Vagina (tissue), 2 donors: Measurements from ENCODE around the gene PIK3CB.

ENCODE experiments used
- POLR2AphosphoS5 ChIP-seq, 2 donors: sonication (generic); formaldehyde crosslinking; IDR thresholded peaks; one replicate each; pipeline ENCODE4 v1.9.0; 2017; ENCODE audit warnings: antibody characterized with exemption in 2 of 2, mild to moderate bottlenecking in 2 of 2, low read depth in 1 of 2; ENCODE audit not compliant: insufficient read depth in 1 of 2
- TF ChIP-seq, protein P1 (sequence below), 3 experiments: fragments of 450-650 bp in 2 of 3; fragments of 200-600 bp in 1 of 3; sonication (generic) in 1 of 3; IDR thresholded peaks; one replicate each; pipeline ENCODE4 v1.5.1; 2017 to 2019; ENCODE audit warnings: antibody characterized with exemption in 3 of 3, mild to moderate bottlenecking in 2 of 3, moderate library complexity in 2 of 3

DNA sequence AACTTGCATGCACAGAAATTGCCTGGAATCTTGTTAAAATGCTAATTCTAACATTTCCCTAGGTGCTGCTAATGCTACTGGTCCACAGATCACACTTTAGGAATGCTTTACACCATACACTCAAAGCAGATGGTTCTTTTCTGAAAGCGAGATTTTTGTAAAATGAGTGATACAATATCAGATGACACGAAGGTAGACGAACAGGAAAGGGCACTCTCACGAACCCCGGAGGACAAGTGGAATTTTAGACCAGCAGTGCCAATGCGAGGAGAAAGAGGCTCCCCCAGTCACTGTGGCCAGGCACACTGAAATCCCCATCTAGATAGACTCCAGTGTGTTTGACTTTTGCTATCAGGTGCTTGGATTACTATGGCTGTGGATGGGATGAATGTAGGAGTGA is 205.2 kb downstream of the PIK3CB start:
- TF ChIP-seq, protein P1, sequence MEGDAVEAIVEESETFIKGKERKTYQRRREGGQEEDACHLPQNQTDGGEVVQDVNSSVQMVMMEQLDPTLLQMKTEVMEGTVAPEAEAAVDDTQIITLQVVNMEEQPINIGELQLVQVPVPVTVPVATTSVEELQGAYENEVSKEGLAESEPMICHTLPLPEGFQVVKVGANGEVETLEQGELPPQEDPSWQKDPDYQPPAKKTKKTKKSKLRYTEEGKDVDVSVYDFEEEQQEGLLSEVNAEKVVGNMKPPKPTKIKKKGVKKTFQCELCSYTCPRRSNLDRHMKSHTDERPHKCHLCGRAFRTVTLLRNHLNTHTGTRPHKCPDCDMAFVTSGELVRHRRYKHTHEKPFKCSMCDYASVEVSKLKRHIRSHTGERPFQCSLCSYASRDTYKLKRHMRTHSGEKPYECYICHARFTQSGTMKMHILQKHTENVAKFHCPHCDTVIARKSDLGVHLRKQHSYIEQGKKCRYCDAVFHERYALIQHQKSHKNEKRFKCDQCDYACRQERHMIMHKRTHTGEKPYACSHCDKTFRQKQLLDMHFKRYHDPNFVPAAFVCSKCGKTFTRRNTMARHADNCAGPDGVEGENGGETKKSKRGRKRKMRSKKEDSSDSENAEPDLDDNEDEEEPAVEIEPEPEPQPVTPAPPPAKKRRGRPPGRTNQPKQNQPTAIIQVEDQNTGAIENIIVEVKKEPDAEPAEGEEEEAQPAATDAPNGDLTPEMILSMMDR (IDR thresholded peaks at IDR 0.05): no peak
- no peak for TF ChIP-seq POLR2AphosphoS5 (IDR thresholded peaks at IDR 0.05; ENCODE audit: insufficient read depth in 1 of 2, low read depth in 1 of 2)
